Endothelial cell of umbilical vein (primary cell): ENCODE data around the gene PGS1.

ENCODE experiments used
- CTCF ChIP-seq, 2 donors: IDR thresholded peaks; 1 replicate in 1 of 2; 2 replicates in 1 of 2; pipeline ENCODE4 v1.5.1; 2011; ENCODE audit warnings: low read length in 2 of 2, mild to moderate bottlenecking in 2 of 2, moderate library complexity in 2 of 2, control low read depth in 1 of 2, inconsistent platforms in 1 of 2, low read depth in 1 of 2; ENCODE audit not compliant: insufficient read depth in 1 of 2; ENCODE audit errors: extremely low read depth in 1 of 2
- EZH2 ChIP-seq: IDR thresholded peaks from 2 replicates; pipeline ENCODE4 v1.6.1; 2012; ENCODE audit warnings: borderline replicate concordance, low read depth, mild to moderate bottlenecking, moderate library complexity, low read length, inconsistent platforms; ENCODE audit not compliant: severe bottlenecking
- FOS ChIP-seq: IDR thresholded peaks from 2 replicates; pipeline ENCODE4 v1.6.1; 2011; ENCODE audit warnings: mild to moderate bottlenecking, low read length, moderate library complexity, borderline replicate concordance; ENCODE audit not compliant: insufficient read depth
- POLR2A ChIP-seq: IDR thresholded peaks from 2 replicates; pipeline ENCODE4 v1.6.1; 2012; ENCODE audit warnings: low read depth, mild to moderate bottlenecking, control low read depth, low read length
- POLR2AphosphoS5 ChIP-seq: IDR thresholded peaks from 2 replicates; pipeline ENCODE4 v1.6.1; 2012; ENCODE audit warnings: low read depth, mild to moderate bottlenecking, control low read depth, low read length, moderate library complexity; ENCODE audit not compliant: insufficient read depth

GRCh38 chr17:78399693-78400144 is 21.3 kb downstream of the PGS1 start:
- TF ChIP-seq CTCF (IDR thresholded peaks at IDR 0.05; ENCODE audit: extremely low read depth in 1 of 2, insufficient read depth in 1 of 2, low read depth in 1 of 2, low read length in 2 of 2), result no peak
- TF ChIP-seq POLR2AphosphoS5, result no peak
- TF ChIP-seq FOS, result no peak
- TF ChIP-seq POLR2A, result no peak
- TF ChIP-seq EZH2, result no peak
